Measurements from ENCODE around the gene PTPN3.

- TF ChIP-seq EZH2 (IDR thresholded peaks at IDR 0.05; ENCODE audit: low read depth) (no peak), CTCF (conservative IDR thresholded peaks at IDR 0.05) (no peak)
These were observed 58.0 kb downstream of the PTPN3 start for GRCh38 chr9:109440117-109440515.
